ENCODE data around the gene ANKRD7. TPM values are rescaled to one million over a fixed set of nuclear protein-coding genes. Genes with fewer than 3 reads are reported as not detected.

ANKRD7 gene
- total RNA-seq, 6 donors from 2014 or later: not detected

GRCh38 chr7:118219157-118219512, 5.4 kb upstream of the ANKRD7 start:
- DNase-seq (no peak), ATAC-seq (ENCODE audit: low FRiP score in 2 of 2) (no peak)
- no peak overlapping the region for H3K27ac ChIP-seq
- no peaks in the 10 kb centered on the region for H3K9me3 ChIP-seq
- H3K27me3 ChIP-seq: no peaks in the 10 kb centered on the region
- no peaks in the 10 kb centered on the region for H3K36me3 ChIP-seq
- H3K4me1 ChIP-seq: peaks cover 0 to 8% (median 2%) of the 10 kb centered on the region in 4 donors
- no peak overlapping the region for H3K4me3 ChIP-seq
- TF ChIP-seq POLR2A (IDR thresholded peaks at IDR 0.05): no peak
- TF ChIP-seq EP300 (IDR thresholded peaks at IDR 0.05): no peak
- 92 to 96% methylated on average over 3 of the region's 3 CpGs for WGBS, 2 donors

DNA sequence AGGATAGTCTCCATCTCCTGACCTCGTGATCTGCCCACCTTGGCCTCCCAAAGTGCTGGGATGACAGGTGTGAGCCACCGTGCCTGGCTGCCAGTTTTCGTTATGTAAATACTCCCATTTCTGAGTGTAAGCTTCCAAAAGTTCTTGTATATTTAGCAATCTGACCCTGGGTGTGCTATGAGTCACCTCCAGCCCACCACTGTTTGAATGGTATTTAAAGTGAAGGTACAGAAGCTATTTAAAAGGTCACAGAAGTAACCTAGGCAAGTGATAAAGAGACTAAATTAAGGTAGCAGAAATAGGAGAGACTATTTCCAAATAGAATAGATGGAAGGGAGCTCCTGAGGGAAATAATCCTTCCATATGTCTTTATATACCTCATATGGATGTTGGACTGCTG, 3.9 kb upstream of the ANKRD7 start:
- Histone ChIP-seq H3K9me3 (no peaks in the 10 kb centered on the region), H3K27ac (no peak overlapping the region), H3K36me3 (no peaks in the 10 kb centered on the region), H3K4me3 (no peak overlapping the region), H3K4me1 (no peaks in the 10 kb centered on the region), H3K27me3 (no peaks in the 10 kb centered on the region)
- TF ChIP-seq EP300 (IDR thresholded peaks at IDR 0.05) (no peak), POLR2A (IDR thresholded peaks at IDR 0.05) (no peak), CTCF (IDR thresholded peaks at IDR 0.05) (no peak), POLR2AphosphoS5 (IDR thresholded peaks at IDR 0.05) (no peak)
- ATAC-seq (ENCODE audit: low FRiP score in 2 of 2) (no peak), DNase-seq (no peak)
- 79 to 90% methylated on average over 3 of the region's 3 CpGs for WGBS, 2 donors

DNA sequence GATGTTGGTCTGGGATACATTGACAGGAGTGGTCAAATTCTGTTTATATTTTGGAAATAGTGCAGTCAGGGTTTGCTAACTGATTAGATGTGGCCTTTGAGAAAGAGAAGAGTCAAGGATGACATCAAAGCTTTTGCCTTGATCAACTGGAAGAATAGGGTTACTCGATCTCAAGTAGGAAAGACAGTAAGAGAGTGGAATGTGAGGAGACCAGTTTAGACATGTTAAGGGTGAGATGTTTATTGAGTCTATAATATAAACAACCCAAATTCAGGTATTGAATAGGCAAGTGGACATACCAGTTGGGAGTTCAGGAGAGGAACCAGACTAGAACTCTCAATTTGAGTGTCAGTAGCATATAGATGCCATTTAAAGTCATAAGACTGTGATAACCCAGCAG, 1.9 kb upstream of the ANKRD7 start:
- Histone ChIP-seq H3K27ac (no peak overlapping the region), H3K4me1 (no peaks in the 10 kb centered on the region), H3K9me3 (no peaks in the 10 kb centered on the region), H3K27me3 (no peaks in the 10 kb centered on the region), H3K36me3 (no peaks in the 10 kb centered on the region), H3K4me3 (no peak overlapping the region)
- ATAC-seq (ENCODE audit: low FRiP score in 2 of 2): no peak
- no peak for DNase-seq
- 87 to 93% methylated on average over 1 of the region's 1 CpG for WGBS, 2 donors
- no peak for TF ChIP-seq CTCF (IDR thresholded peaks at IDR 0.05)
- TF ChIP-seq POLR2AphosphoS5 (IDR thresholded peaks at IDR 0.05): no peak
- no peak for TF ChIP-seq EP300 (IDR thresholded peaks at IDR 0.05)
- TF ChIP-seq POLR2A (IDR thresholded peaks at IDR 0.05): no peak

DNA sequence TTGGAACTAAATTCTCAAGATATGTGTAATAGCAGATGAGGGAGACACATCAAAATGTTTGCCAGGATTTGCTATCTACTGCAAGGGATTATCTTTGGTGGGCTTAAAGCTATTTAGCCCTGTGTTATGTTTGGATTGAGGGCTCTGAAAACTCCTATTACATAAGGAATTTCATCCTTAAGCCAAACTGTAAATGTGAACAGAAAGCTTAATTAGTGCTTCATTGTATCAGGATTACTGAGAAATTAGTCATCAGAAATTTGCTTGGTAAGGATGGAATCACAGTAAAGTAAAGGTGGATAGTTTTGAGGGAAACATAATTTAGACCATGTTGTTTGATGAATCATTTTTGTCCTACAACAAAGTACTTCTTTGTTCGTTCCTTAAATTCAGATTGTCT, 8.3 kb downstream of the ANKRD7 start:
- Histone ChIP-seq H3K27ac (no peak overlapping the region), H3K27me3 (no peaks in the 10 kb centered on the region), H3K4me1 (no peaks in the 10 kb centered on the region), H3K4me3 (no peak overlapping the region), H3K36me3 (no peaks in the 10 kb centered on the region), H3K9me3 (no peaks in the 10 kb centered on the region)
- DNase-seq: no peak
- 85 to 88% methylated on average over 1 of the region's 1 CpG for WGBS, 2 donors
- no peak for ATAC-seq (ENCODE audit: low FRiP score in 2 of 2)
- no peak for TF ChIP-seq EP300 (IDR thresholded peaks at IDR 0.05)
- TF ChIP-seq POLR2A (IDR thresholded peaks at IDR 0.05): no peak
- TF ChIP-seq CTCF (IDR thresholded peaks at IDR 0.05): no peak
- no peak for TF ChIP-seq POLR2AphosphoS5 (IDR thresholded peaks at IDR 0.05)

GRCh38 chr7:118233799-118234198, 9.3 kb downstream of the ANKRD7 start:
- no peak for ATAC-seq (ENCODE audit: low FRiP score in 2 of 2)
- no peaks in the 10 kb centered on the region for H3K27me3 ChIP-seq
- no peaks in the 10 kb centered on the region for H3K36me3 ChIP-seq
- H3K4me1 ChIP-seq: no peaks in the 10 kb centered on the region
- no peak for DNase-seq
- TF ChIP-seq CTCF (IDR thresholded peaks at IDR 0.05): no peak
- no peak for TF ChIP-seq POLR2A (IDR thresholded peaks at IDR 0.05)
- TF ChIP-seq EP300 (IDR thresholded peaks at IDR 0.05): no peak
- TF ChIP-seq POLR2AphosphoS5 (IDR thresholded peaks at IDR 0.05): no peak
- H3K27ac ChIP-seq: no peak overlapping the region
- no peak overlapping the region for H3K4me3 ChIP-seq
- no peaks in the 10 kb centered on the region for H3K9me3 ChIP-seq
- WGBS, 2 donors: 70 to 73% methylated on average over 1 of the region's 1 CpG

Measured in upper lobe of left lung (tissue), 6 donors.